Gastroesophageal sphincter (tissue), 4 donors: Measurements from ENCODE around the gene SLC17A5. TPM values are rescaled to one million over a fixed set of nuclear protein-coding genes. Genes with fewer than 3 reads are reported as not detected.
"Not testable (repeated sequence)": the region's sequence is repeated elsewhere in the genome, so short reads cannot be mapped to it uniquely, and the experiment has no call there.

Source experiments
- ATAC-seq: fragments of 150-250 bp; one replicate; pipeline ENCODE4 v1.9.1; 2016; ENCODE audit warnings: mild to moderate bottlenecking, moderate library complexity
- H3K27ac ChIP-seq, 4 donors: fragments of 200-600 bp; sonication (generic) in 3 of 4; 1 replicate in 3 of 4; 2 replicates in 1 of 4; pipeline ENCODE4 v1.5.1; 2016 to 2019
- H3K27me3 ChIP-seq: fragments of 200-600 bp; sonication (generic); one replicate; pipeline ENCODE4 v1.5.1; 2019
- H3K36me3 ChIP-seq, 2 donors: fragments of 200-600 bp; sonication (generic); one replicate each; pipeline ENCODE4 v1.5.1; 2019; ENCODE audit warnings: control low read depth in 1 of 2
- H3K4me1 ChIP-seq, 3 donors: fragments of 200-600 bp; sonication (generic); 1 replicate in 2 of 3; 2 replicates in 1 of 3; pipeline ENCODE4 v1.5.1; 2016 to 2019; ENCODE audit warnings: control low read depth in 2 of 3
- H3K4me3 ChIP-seq, 2 donors: fragments of 200-600 bp; sonication (generic); one replicate each; pipeline ENCODE4 v1.5.1; 2019; ENCODE audit warnings: mild to moderate bottlenecking in 1 of 2, moderate library complexity in 1 of 2
- H3K9me3 ChIP-seq, 3 donors: fragments of 200-600 bp; sonication (generic); one replicate each; pipeline ENCODE4 v1.5.1; 2017 to 2019; ENCODE audit warnings: control low read depth in 2 of 3
- CTCF ChIP-seq, 4 experiments: fragments of 200-600 bp in 2 of 4; fragments of 450-650 bp in 2 of 4; sonication (generic) in 1 of 4; IDR thresholded peaks; one replicate each; pipeline ENCODE4 v1.5.1; 2017 to 2019; ENCODE audit warnings: antibody characterized with exemption in 4 of 4, mild to moderate bottlenecking in 2 of 4, moderate library complexity in 2 of 4
- EP300 ChIP-seq: sonication (generic); formaldehyde crosslinking; IDR thresholded peaks from one replicate; pipeline ENCODE4 v1.6.1; 2017; ENCODE audit warnings: antibody characterized with exemption, mild to moderate bottlenecking
- POLR2A ChIP-seq, 2 donors: fragments of 450-650 bp; IDR thresholded peaks; one replicate each; pipeline ENCODE4 v1.6.1; 2017; ENCODE audit warnings: antibody characterized with exemption in 2 of 2, mild to moderate bottlenecking in 2 of 2, moderate library complexity in 1 of 2
- POLR2AphosphoS5 ChIP-seq: sonication (generic); formaldehyde crosslinking; IDR thresholded peaks from one replicate; pipeline ENCODE4 v1.6.1; 2017; ENCODE audit warnings: antibody characterized with exemption
- whole genome bisulfite sequencing, 2 donors: methylation state at CpG; one replicate each; pipeline ENCODE4 v1.1.5; 2018; ENCODE audit warnings: low coverage in 1 of 2; 5-methylcytosine and 5-hydroxymethylcytosine counted together
- total RNA-seq, 4 donors: library from RNA; depleted of rRNA; stranded (reverse); fragments of >200 nt; gene quantifications; one replicate each; pipeline ENCODE4 v1.1.0, GENCODE V29; 2016

SLC17A5 gene
- total RNA-seq, 4 donors from 2014 or later = 11.2 to 18.9 (median 14.6) TPM

DNA sequence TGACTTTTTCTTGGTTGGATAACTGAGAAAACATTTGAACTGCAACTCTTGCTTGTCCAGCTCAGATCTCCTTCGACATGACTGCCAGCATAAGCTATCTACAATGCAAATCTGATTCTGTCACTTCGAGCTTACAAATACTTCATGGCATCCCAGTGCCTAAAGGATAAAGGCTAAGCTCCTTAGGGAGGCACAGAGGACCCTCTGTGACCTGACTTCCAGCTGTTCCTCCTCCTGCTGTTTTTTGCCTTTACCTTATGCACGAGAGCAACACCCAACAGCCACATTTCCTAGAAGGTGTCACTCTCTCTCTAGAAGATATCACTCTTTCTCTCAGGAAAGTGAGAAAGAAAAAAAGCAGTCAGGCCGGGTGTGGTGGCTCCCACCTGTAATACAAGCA is 23.4 kb downstream of the SLC17A5 start:
- ATAC-seq = no peak
- Histone ChIP-seq H3K36me3 (peaks cover 0 to 92% of the 10 kb centered on the region in 2 donors), H3K27ac (no peak overlapping the region), H3K27me3 (no peaks in the 10 kb centered on the region), H3K4me1 (no peaks in the 10 kb centered on the region), H3K4me3 (no peak overlapping the region), H3K9me3 (no peaks in the 10 kb centered on the region)
- no peak for TF ChIP-seq CTCF (IDR thresholded peaks at IDR 0.05)
- no peak for TF ChIP-seq POLR2A (IDR thresholded peaks at IDR 0.05)
- no peak for TF ChIP-seq POLR2AphosphoS5
- TF ChIP-seq EP300 = no peak
- 74 to 87% methylated on average over 3 to 4 of the region's 4 CpGs for WGBS, 2 donors

DNA sequence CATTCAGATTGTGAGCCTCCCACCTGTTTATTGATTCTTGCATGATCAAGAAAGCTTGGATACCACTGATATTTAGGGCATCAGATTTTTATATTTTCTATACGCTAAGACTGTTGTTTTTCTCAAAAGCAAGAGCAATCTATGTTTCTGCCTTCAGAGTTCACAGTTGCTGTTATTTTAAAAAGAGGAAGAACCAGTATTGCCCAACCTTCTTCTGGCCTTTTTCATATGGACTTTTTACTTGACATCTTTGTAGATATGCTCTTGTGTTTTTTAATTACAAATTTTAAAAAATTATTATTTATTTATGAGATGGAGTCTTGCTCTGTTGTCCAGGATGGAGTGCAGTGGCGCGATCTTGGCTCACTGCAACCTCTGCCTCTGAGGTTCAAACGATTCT is 28.9 kb downstream of the SLC17A5 start:
- Histone ChIP-seq H3K27me3 (no peaks in the 10 kb centered on the region), H3K27ac (no peak overlapping the region), H3K36me3 (peaks cover 0 to 69% of the 10 kb centered on the region in 2 donors), H3K9me3 (no peaks in the 10 kb centered on the region), H3K4me1 (no peaks in the 10 kb centered on the region), H3K4me3 (no peak overlapping the region)
- ATAC-seq = no peak
- WGBS, 2 donors = 75 to 80% methylated on average over 1 to 4 of the region's 4 CpGs
- TF ChIP-seq EP300 = no peak
- TF ChIP-seq CTCF (IDR thresholded peaks at IDR 0.05) = no peak
- no peak for TF ChIP-seq POLR2A (IDR thresholded peaks at IDR 0.05)
- no peak for TF ChIP-seq POLR2AphosphoS5

DNA sequence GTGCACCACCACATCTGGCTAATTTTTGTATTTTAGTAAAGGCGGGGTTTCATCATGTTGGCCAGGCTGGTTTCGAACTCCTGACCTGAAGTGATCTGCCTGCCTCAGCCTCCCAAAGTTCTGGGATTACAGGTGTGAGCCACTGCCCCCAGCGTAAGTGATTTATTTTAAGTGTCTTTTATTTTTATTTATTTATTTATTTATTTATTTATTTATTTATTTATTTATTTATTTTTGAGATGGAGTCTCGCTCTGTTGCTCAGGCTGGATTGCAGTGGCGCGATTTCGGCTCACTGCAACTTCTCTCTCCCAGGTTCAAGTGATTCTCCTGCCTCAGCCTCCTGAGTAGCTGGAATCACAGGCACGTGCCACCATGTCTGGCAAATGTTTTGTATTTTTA is 30.3 kb downstream of the SLC17A5 start:
- not testable (repeated sequence) for H3K27ac ChIP-seq, H3K9me3 ChIP-seq, H3K27me3 ChIP-seq, H3K4me3 ChIP-seq, H3K4me1 ChIP-seq, ATAC-seq
- WGBS, 2 donors = 100% methylated on average over 2 to 3 of the region's 8 CpGs
- peaks cover 0 to 68% of the 10 kb centered on the region in 2 donors for H3K36me3 ChIP-seq

DNA sequence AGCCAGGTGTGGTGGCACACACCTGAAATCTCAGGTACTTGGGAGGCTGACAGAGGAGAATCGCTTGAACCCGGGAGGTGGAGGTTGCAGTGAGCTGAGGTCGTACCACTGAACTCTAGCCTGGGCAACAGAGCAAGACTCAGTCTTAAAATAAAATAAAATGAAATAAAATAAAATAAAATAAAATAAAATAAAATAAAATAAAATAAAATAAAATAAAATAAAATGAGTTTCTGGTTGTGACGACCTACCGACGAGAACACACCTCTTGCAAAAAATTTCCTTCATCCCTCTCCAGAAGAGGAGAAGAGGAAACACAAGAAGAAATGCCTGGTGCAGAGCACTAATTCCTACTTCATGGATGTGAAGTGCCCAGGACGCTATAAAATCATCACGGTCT is 35.7 kb downstream of the SLC17A5 start:
- H3K4me3 ChIP-seq, H3K27me3 ChIP-seq, H3K4me1 ChIP-seq, ATAC-seq, H3K27ac ChIP-seq, H3K9me3 ChIP-seq: not testable (repeated sequence)
- H3K36me3 ChIP-seq = peaks cover 0 to 82% of the 10 kb centered on the region in 2 donors
- WGBS, 2 donors = 85 to 91% methylated on average over 8 of the region's 8 CpGs

GRCh38 chr6:73614802-73615201 is 39.0 kb downstream of the SLC17A5 start:
- Histone ChIP-seq H3K4me1 (peaks cover 0 to 11% (median 0%) of the 10 kb centered on the region in 3 donors), H3K27ac (no peak overlapping the region), H3K27me3 (no peaks in the 10 kb centered on the region), H3K9me3 (no peaks in the 10 kb centered on the region), H3K4me3 (no peak overlapping the region), H3K36me3 (peaks cover 0 to 83% of the 10 kb centered on the region in 2 donors)
- TF ChIP-seq POLR2AphosphoS5 = no peak
- 65 to 89% methylated on average over 2 of the region's 6 CpGs for whole genome bisulfite sequencing, 2 donors
- no peak for ATAC-seq

- Histone ChIP-seq H3K9me3 (no peaks in the 10 kb centered on the region), H3K27ac (no peak overlapping the region), H3K27me3 (no peaks in the 10 kb centered on the region), H3K4me1 (peaks cover 0 to 11% (median 0%) of the 10 kb centered on the region in 3 donors), H3K4me3 (no peak overlapping the region), H3K36me3 (peaks cover 0 to 86% of the 10 kb centered on the region in 2 donors)
- TF ChIP-seq CTCF (IDR thresholded peaks at IDR 0.05) (no peak), POLR2A (IDR thresholded peaks at IDR 0.05) (no peak), POLR2AphosphoS5 (no peak), EP300 (no peak)
- 72 to 92% methylated on average over 5 to 6 of the region's 6 CpGs for WGBS, 2 donors
- ATAC-seq = no peak
Observed at GRCh38 chr6:73613806-73614536, 39.8 kb downstream of the SLC17A5 start.
